ENCODE measurements around the gene EFHB. TPM values are rescaled to one million over a fixed set of nuclear protein-coding genes. Genes with fewer than 3 reads are reported as not detected.

Gene EFHB
- total RNA-seq, 2 donors from 2014 or later: 1.3 to 2.7 TPM

DNA sequence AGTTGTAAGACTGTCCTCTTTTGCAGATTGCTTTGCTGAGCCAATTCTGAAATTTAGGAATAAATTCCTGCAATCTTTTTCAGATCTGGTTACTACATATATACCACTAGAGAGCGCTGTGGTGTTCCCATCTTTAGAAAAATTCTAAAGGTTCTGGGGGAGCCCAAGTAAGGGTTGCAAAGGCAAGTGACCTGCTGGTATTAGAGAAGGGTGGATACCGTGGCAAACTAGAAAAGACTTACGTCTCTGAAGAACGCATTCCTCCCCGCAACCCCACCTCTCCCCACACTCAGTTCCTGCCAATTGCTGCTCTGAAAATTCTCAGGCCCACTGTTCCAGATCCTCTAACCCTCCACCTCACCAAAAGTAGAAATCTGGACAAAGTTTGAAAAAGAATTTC lies 48.5 kb downstream of the EFHB start:
- no peak overlapping the region for H3K4me3 ChIP-seq (ENCODE audit: low read length)
- no peak overlapping the region for H3K9ac ChIP-seq (ENCODE audit: extremely low read depth, low read length, poor library complexity, severe bottlenecking)
- no peaks in the 10 kb centered on the region for H3K9me3 ChIP-seq (ENCODE audit: control insufficient read depth, low read length)
- no peaks in the 10 kb centered on the region for H3K27me3 ChIP-seq (ENCODE audit: control insufficient read depth, insufficient read depth, low read length, poor library complexity, severe bottlenecking)
- no peaks in the 10 kb centered on the region for H3K36me3 ChIP-seq (ENCODE audit: control insufficient read depth, insufficient read depth, low read length)
- 39% methylated on average over 5 of the region's 5 CpGs; no CpG with 5 or more reads in 1 of the 2 experiments for WGBS, 2 experiments (ENCODE audit: insufficient coverage in 1 of 2, insufficient read length in 1 of 2)
- H3K4me1 ChIP-seq (ENCODE audit: control insufficient read depth, insufficient read depth, low read length): no peaks in the 10 kb centered on the region
- H3K27me3 Mint-ChIP-seq (ENCODE audit: insufficient read depth): no peaks in the 10 kb centered on the region
- no peak overlapping the region for H3K27ac Mint-ChIP-seq
- H3K9me3 Mint-ChIP-seq: no peaks in the 10 kb centered on the region
- peaks cover 4% of the 10 kb centered on the region for H3K4me1 Mint-ChIP-seq
- no peak overlapping the region for H3K27ac ChIP-seq (ENCODE audit: low read depth, low read length)
- no peak for DNase-seq
- TF ChIP-seq, protein P1, sequence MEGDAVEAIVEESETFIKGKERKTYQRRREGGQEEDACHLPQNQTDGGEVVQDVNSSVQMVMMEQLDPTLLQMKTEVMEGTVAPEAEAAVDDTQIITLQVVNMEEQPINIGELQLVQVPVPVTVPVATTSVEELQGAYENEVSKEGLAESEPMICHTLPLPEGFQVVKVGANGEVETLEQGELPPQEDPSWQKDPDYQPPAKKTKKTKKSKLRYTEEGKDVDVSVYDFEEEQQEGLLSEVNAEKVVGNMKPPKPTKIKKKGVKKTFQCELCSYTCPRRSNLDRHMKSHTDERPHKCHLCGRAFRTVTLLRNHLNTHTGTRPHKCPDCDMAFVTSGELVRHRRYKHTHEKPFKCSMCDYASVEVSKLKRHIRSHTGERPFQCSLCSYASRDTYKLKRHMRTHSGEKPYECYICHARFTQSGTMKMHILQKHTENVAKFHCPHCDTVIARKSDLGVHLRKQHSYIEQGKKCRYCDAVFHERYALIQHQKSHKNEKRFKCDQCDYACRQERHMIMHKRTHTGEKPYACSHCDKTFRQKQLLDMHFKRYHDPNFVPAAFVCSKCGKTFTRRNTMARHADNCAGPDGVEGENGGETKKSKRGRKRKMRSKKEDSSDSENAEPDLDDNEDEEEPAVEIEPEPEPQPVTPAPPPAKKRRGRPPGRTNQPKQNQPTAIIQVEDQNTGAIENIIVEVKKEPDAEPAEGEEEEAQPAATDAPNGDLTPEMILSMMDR (conservative IDR thresholded peaks at IDR 0.05): peak; percentile 83
- no peak overlapping the region for H3K4me3 Mint-ChIP-seq
- H3K36me3 Mint-ChIP-seq (ENCODE audit: low read depth): no peaks in the 10 kb centered on the region

DNA sequence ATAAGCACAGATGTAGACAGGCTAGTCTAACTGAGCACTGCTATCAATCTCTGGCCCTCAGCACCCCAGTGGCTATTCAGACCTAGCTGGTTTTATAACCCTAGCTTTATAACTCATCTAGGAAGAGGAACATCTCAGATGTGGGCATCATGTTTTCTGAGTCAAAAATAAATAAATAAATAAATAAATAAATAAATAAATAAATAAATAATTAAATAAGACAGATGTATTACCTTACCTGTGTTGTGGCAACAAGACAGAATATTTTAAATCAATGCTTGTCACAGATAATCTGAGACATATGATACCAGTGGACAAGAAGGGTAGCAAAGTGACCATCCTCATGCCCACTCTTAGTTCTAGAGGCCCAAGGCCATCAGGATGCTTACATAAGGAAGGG lies 52.2 kb downstream of the EFHB start:
- H3K27me3 ChIP-seq (ENCODE audit: control insufficient read depth, insufficient read depth, low read length, poor library complexity, severe bottlenecking): no peaks in the 10 kb centered on the region
- TF ChIP-seq, protein P1 (conservative IDR thresholded peaks at IDR 0.05): no peak
- Mint-ChIP-seq H3K4me1 (no peaks in the 10 kb centered on the region), H3K9me3 (no peaks in the 10 kb centered on the region), H3K27ac (no peak overlapping the region), H3K27me3 (ENCODE audit: insufficient read depth) (no peaks in the 10 kb centered on the region), H3K36me3 (ENCODE audit: low read depth) (no peaks in the 10 kb centered on the region), H3K4me3 (no peak overlapping the region)
- no peaks in the 10 kb centered on the region for H3K36me3 ChIP-seq (ENCODE audit: control insufficient read depth, insufficient read depth, low read length)
- H3K27ac ChIP-seq (ENCODE audit: low read depth, low read length): no peak overlapping the region
- H3K4me3 ChIP-seq (ENCODE audit: low read length): no peak overlapping the region
- H3K9ac ChIP-seq (ENCODE audit: extremely low read depth, low read length, poor library complexity, severe bottlenecking): no peak overlapping the region
- H3K9me3 ChIP-seq (ENCODE audit: control insufficient read depth, low read length): no peaks in the 10 kb centered on the region
- no peak for DNase-seq
- no peaks in the 10 kb centered on the region for H3K4me1 ChIP-seq (ENCODE audit: control insufficient read depth, insufficient read depth, low read length)

DNA sequence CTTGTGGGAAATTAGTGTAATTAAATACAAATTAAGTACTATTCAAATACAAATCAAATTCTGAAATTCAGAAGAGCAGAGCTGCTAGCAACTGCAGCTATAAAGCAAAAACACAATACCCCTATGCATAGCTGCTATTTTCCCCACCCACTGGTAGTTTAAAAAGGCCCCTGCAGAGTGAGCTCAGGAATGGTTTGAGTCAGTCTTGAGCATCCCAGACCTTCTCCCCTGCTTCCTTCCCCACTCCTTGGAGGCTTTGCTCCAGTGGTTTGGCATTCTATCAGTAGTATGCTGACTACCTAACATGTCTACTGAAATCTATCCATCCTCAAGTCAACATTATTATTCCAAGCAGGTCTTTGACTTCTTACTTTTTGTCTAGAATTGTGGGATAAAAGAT lies 53.0 kb downstream of the EFHB start:
- no peaks in the 10 kb centered on the region for H3K36me3 Mint-ChIP-seq (ENCODE audit: low read depth)

More for the DNA sequence above, 53.0 kb downstream of the EFHB start:
- H3K4me1 Mint-ChIP-seq: no peaks in the 10 kb centered on the region
- H3K4me1 ChIP-seq (ENCODE audit: control insufficient read depth, insufficient read depth, low read length): no peaks in the 10 kb centered on the region
- no peaks in the 10 kb centered on the region for H3K27me3 Mint-ChIP-seq (ENCODE audit: insufficient read depth)
- no peak overlapping the region for H3K4me3 ChIP-seq (ENCODE audit: low read length)
- no peaks in the 10 kb centered on the region for H3K9me3 Mint-ChIP-seq
- H3K4me3 Mint-ChIP-seq: no peak overlapping the region
- TF ChIP-seq, protein P1 (conservative IDR thresholded peaks at IDR 0.05): no peak
- no peak overlapping the region for H3K9ac ChIP-seq (ENCODE audit: extremely low read depth, low read length, poor library complexity, severe bottlenecking)
- no peaks in the 10 kb centered on the region for H3K27me3 ChIP-seq (ENCODE audit: control insufficient read depth, insufficient read depth, low read length, poor library complexity, severe bottlenecking)
- no peak overlapping the region for H3K27ac Mint-ChIP-seq
- no peaks in the 10 kb centered on the region for H3K9me3 ChIP-seq (ENCODE audit: control insufficient read depth, low read length)
- DNase-seq: peak; percentile 56
- no peaks in the 10 kb centered on the region for H3K36me3 ChIP-seq (ENCODE audit: control insufficient read depth, insufficient read depth, low read length)
- H3K27ac ChIP-seq (ENCODE audit: low read depth, low read length): no peak overlapping the region

Measured in endodermal cell (in vitro differentiated cells).